BJ (cell line): ENCODE measurements around the gene CLINT1. TPM values are rescaled to one million over a fixed set of nuclear protein-coding genes. Genes with fewer than 3 reads are reported as not detected.
"Not testable (repeated sequence)": the region's sequence is repeated elsewhere in the genome, so short reads cannot be mapped to it uniquely, and the experiment has no call there.

Source experiments
- CTCF ChIA-PET: fragments of 350-600 bp; formaldehyde crosslinking; extraction: SDS; loops from one replicate; lab custom pipeline; 2021; ENCODE audit warnings: antibody characterized with exemption, inconsistent platforms; lab: Yijun Ruan, JAX
- POLR2A ChIA-PET: fragments of 300-600 bp; sonication (Branson Sonifier 250); formaldehyde crosslinking; extraction: SDS; loops from one replicate; lab custom pipeline; 2021; ENCODE audit warnings: antibody characterized with exemption; lab: Charles Lee
- DNase-seq: peaks from one replicate; pipeline ENCODE4 v3.0.0-alpha.2; 2011; ENCODE audit warnings: low read depth
- H3K27me3 ChIP-seq: 2 replicates; pipeline ENCODE4 v1.6.0; 2011; ENCODE audit warnings: low read length; ENCODE audit not compliant: control insufficient read depth, insufficient read depth
- H3K36me3 ChIP-seq: 2 replicates; pipeline ENCODE4 v1.5.1; 2011; ENCODE audit warnings: low read length; ENCODE audit not compliant: control insufficient read depth, insufficient read depth
- H3K4me3 ChIP-seq: 2 replicates; pipeline ENCODE4 v1.5.1; 2011; ENCODE audit warnings: low read depth, mild to moderate bottlenecking, control low read depth, low read length
- CTCF ChIP-seq: IDR thresholded peaks from 2 replicates; pipeline ENCODE4 v1.5.1; 2011; ENCODE audit warnings: low read depth, mild to moderate bottlenecking, control low read depth, inconsistent platforms, low read length, moderate library complexity; ENCODE audit not compliant: insufficient read depth
- polyA plus RNA-seq: library from polyadenylated mRNA; depleted of rRNA; stranded (reverse); fragments of >200 nt; gene quantifications from 2 replicates; pipeline ENCODE4 v1.2.3, GENCODE V29; 2011

The CLINT1 gene
- polyA plus RNA-seq, 1 experiment = 164 TPM

GRCh38 chr5:157886796-157887380, 27.9 kb upstream of the CLINT1 start:
- H3K4me3 ChIP-seq = no peak overlapping the region
- DNase-seq = no peak
- POLR2A ChIA-PET = no interaction called here
- CTCF ChIA-PET = no interaction called here
- no peaks in the 10 kb centered on the region for H3K27me3 ChIP-seq
- no peak for TF ChIP-seq CTCF
- H3K36me3 ChIP-seq = no peaks in the 10 kb centered on the region

- H3K27me3 ChIP-seq, H3K36me3 ChIP-seq, H3K4me3 ChIP-seq, DNase-seq, POLR2A ChIA-PET: not testable (repeated sequence)
- CTCF ChIA-PET = interaction anchor here (1.1 kb wide), 1 partner anchor 64 kb away, joined by 3 read pairs; no protein-coding TSS in a partner anchor
Observed at GRCh38 chr5:157885051-157885450, 26.1 kb upstream of the CLINT1 start.

- H3K36me3 ChIP-seq, H3K4me3 ChIP-seq, POLR2A ChIA-PET, H3K27me3 ChIP-seq, DNase-seq, CTCF ChIA-PET: not testable (repeated sequence)
Observed at GRCh38 chr5:157881498-157881897, 22.6 kb upstream of the CLINT1 start.

GRCh38 chr5:157877821-157878220, 18.9 kb upstream of the CLINT1 start:
- ChIA-PET POLR2A (no interaction called here), CTCF (no interaction called here)
- TF ChIP-seq CTCF = no peak
- Histone ChIP-seq H3K36me3 (no peaks in the 10 kb centered on the region), H3K4me3 (no peak overlapping the region), H3K27me3 (no peaks in the 10 kb centered on the region)
- no peak for DNase-seq

- ChIA-PET POLR2A (no interaction called here), CTCF (no interaction called here)
- Histone ChIP-seq H3K4me3 (no peak overlapping the region), H3K36me3 (no peaks in the 10 kb centered on the region), H3K27me3 (no peaks in the 10 kb centered on the region)
- no peak for DNase-seq
- TF ChIP-seq CTCF = no peak
Observed at GRCh38 chr5:157874861-157875260, 15.9 kb upstream of the CLINT1 start.

GRCh38 chr5:157870837-157871834, 12.2 kb upstream of the CLINT1 start:
- no peak overlapping the region for H3K4me3 ChIP-seq
- CTCF ChIA-PET = no interaction called here
- POLR2A ChIA-PET = no interaction called here
- no peak for DNase-seq
- TF ChIP-seq CTCF = 0 out of 2 replicates have a peak, but pooled peaks have one; percentile 6
- H3K36me3 ChIP-seq = no peaks in the 10 kb centered on the region
- no peaks in the 10 kb centered on the region for H3K27me3 ChIP-seq
